ENCODE data around the gene TUBGCP4. TPM values are rescaled to one million over a fixed set of nuclear protein-coding genes. Genes with fewer than 3 reads are reported as not detected.

TUBGCP4 gene
- polyA plus RNA-seq, 1 of the 3 experiments (the other 2 are of a cell fraction), result 6.6 TPM

DNA sequence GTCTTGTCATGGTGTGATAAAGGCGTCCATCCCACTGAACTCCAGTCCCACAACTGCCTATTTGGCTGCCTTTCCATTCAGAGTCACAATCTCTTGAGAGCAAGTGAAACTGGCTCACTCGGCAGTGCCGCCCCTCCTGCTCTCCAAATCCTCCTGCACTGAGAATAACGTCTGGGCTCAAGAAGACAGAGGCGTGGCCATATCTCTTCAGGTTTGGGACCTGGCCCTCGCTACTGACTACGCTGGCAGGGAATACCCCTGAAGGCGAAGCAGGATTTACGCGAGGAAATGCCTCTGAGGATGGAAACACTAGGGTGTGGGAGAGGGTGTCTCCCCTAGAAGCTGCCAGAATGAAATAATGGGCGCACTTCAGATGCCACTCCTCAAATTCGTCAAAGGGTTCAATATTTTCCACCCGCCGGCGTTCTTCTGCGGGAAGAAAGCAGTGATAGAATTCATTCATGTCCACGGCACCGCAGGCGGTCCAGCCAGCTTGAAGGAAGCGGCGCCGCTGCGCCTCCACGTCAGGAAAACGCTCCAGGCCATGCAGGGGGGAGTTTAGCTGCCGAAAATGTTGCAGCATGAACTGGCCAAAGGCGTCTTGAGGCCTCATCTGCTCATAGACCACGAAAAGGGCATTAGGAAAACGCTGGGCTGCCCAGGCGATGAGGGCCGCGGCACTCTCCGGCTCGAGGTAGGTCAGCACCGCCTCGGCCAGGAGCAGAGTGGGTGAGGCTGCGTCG, 41.5 kb upstream of the TUBGCP4 start (continued):
- TF ChIP-seq, protein P1, sequence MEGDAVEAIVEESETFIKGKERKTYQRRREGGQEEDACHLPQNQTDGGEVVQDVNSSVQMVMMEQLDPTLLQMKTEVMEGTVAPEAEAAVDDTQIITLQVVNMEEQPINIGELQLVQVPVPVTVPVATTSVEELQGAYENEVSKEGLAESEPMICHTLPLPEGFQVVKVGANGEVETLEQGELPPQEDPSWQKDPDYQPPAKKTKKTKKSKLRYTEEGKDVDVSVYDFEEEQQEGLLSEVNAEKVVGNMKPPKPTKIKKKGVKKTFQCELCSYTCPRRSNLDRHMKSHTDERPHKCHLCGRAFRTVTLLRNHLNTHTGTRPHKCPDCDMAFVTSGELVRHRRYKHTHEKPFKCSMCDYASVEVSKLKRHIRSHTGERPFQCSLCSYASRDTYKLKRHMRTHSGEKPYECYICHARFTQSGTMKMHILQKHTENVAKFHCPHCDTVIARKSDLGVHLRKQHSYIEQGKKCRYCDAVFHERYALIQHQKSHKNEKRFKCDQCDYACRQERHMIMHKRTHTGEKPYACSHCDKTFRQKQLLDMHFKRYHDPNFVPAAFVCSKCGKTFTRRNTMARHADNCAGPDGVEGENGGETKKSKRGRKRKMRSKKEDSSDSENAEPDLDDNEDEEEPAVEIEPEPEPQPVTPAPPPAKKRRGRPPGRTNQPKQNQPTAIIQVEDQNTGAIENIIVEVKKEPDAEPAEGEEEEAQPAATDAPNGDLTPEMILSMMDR (IDR thresholded peaks at IDR 0.05), result no peak
- no peak for TF ChIP-seq EZH2phosphoT487 (IDR thresholded peaks at IDR 0.05; ENCODE audit: borderline replicate concordance, low read depth)
- no peak for TF ChIP-seq FOXJ3 (CRISPR knock-in tag; IDR thresholded peaks at IDR 0.05)
- no peak for TF ChIP-seq NFIC (IDR thresholded peaks at IDR 0.05; ENCODE audit: borderline replicate concordance)

DNA sequence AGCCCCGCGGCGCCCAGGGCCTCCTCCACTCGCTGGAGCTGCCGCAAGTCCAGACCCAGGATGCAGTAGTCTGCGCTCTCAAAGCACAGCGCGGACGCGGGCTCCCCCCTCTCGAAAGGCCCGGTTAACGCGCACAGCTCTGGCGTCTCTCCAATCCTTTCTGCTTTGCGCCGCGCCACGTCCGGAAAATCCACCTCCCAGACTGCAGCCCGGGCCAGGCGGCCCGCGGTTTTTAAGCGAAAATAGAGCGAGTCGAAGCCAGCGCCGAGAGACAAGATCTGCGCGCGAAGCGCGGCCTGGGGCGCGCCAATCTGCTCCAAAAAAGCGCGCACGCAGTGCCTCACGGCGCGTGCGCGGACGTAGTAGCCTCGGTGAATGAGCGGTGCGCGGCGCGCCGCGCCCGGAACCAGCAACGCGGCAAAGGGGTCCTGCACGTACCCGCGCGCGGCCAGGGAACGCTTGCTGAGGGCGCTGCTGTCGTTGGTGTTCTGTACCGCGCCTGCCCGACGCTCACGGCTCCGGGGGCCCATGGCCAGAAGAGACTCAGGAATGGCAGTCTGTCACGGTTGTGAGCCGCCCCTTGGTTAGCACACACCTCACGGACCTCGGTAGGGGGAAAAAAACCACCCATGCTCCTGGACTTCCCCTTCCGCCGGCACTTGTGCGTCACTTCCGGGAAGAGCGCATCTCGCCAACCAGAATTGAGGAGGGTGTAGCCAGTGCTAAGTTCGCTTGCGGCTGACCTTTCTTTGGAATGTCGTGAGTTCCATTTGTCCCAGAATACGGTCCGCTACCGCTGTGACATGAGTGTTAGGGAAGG, 40.7 kb upstream of the TUBGCP4 start, which contains the start of gene LCMT2:
Gene LCMT2 (minus strand): TSS at position 614 of the 820 bp plus-strand sequence. CDS start 84 bp downstream, at position 530.
- peaks cover 16 to 21% of the 10 kb centered on the region in 2 experiments for H3K36me3 ChIP-seq (replicated peaks in 1 of 2; ENCODE audit: control insufficient read depth in 1 of 2, insufficient read depth in 2 of 2, low read length in 1 of 2)
- no peaks in the 10 kb centered on the region for H3K27me3 ChIP-seq (ENCODE audit: insufficient read depth)
- ChIA-PET POLR2A (interaction anchor here (1.1 kb wide), 1 partner anchor 72 kb away, joined by 3 read pairs; no protein-coding TSS in a partner anchor), CTCF (interaction anchor here (0.8 to 6.8 kb wide), 2 partner anchors 45 to 105 kb away, joined by 4 to 22 read pairs; no protein-coding TSS in a partner anchor)
- no peaks in the 10 kb centered on the region for H3K9me3 ChIP-seq
- H3F3A ChIP-seq (replicated peaks; ENCODE audit: insufficient read depth), result no peaks in the 10 kb centered on the region
- peak within 1 kb of the TSS; percentile 80 for H3K9ac ChIP-seq
- no peaks in the 10 kb centered on the region for H4K20me1 ChIP-seq (ENCODE audit: insufficient read depth)
- peak within 1 kb of the TSS; percentile 91 for H2AFZ ChIP-seq (ENCODE audit: low read depth)
- no peaks in the 10 kb centered on the region for H3K9me2 ChIP-seq
- H3K4me2 ChIP-seq, result peak within 1 kb of the TSS; percentile 96
- peak within 1 kb of the TSS; percentile 76 to 88 for H3K4me3 ChIP-seq (ENCODE audit: low read depth in 2 of 2, low read length in 1 of 2)
- H3K79me2 ChIP-seq (ENCODE audit: insufficient read depth), result peaks cover 18% of the 10 kb centered on the region
- peak within 1 kb of the TSS; percentile 80 to 96 for H3K27ac ChIP-seq (ENCODE audit: low read depth in 2 of 2, low read length in 1 of 2)
- H3K4me1 ChIP-seq (ENCODE audit: control insufficient read depth in 1 of 2, insufficient read depth in 2 of 2, low read depth in 1 of 2, low read length in 1 of 2), result peaks cover 6 to 13% of the 10 kb centered on the region in 2 experiments; a peak in 3 of 4 replicates
- DNase-seq, result peak; percentile 93
- WGBS (ENCODE audit: low lambda C conversion rate), result 2% methylated on average over 28 of the region's 86 CpGs
- TF ChIP-seq, protein P2, sequence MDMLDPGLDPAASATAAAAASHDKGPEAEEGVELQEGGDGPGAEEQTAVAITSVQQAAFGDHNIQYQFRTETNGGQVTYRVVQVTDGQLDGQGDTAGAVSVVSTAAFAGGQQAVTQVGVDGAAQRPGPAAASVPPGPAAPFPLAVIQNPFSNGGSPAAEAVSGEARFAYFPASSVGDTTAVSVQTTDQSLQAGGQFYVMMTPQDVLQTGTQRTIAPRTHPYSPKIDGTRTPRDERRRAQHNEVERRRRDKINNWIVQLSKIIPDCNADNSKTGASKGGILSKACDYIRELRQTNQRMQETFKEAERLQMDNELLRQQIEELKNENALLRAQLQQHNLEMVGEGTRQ (IDR thresholded peaks at IDR 0.05; ENCODE audit: borderline replicate concordance, low read depth, low read length), result no peak
- no peak for TF ChIP-seq CHD2 (IDR thresholded peaks at IDR 0.05; ENCODE audit: low read length, partially characterized antibody)
- TF ChIP-seq ELF1 (IDR thresholded peaks at IDR 0.05), result peak; percentile 89
- peak; percentile 52; the same call in 1 of the 2 replicates for TF ChIP-seq TAF1 (IDR thresholded peaks at IDR 0.05; ENCODE audit: borderline replicate concordance, low read depth, low read length)
- TF ChIP-seq FOXM1 (IDR thresholded peaks at IDR 0.05; ENCODE audit: low read depth), result no peak
- TF ChIP-seq FOSL2 (IDR thresholded peaks at IDR 0.05; ENCODE audit: borderline replicate concordance, low read depth), result no peak
- TF ChIP-seq POLR2AphosphoS5 (IDR thresholded peaks at IDR 0.05; ENCODE audit: low read depth, low read length), result peak; percentile 91
- no peak for TF ChIP-seq RCOR1 (IDR thresholded peaks at IDR 0.05; ENCODE audit: low read length)
- peak; percentile 74 for TF ChIP-seq MXI1 (IDR thresholded peaks at IDR 0.05; ENCODE audit: low read depth, low read length)
- TF ChIP-seq, protein P1 (IDR thresholded peaks at IDR 0.05), result no peak
- TF ChIP-seq SIN3A (IDR thresholded peaks at IDR 0.05; ENCODE audit: borderline replicate concordance, low read depth, low read length), result peak; percentile 18; the same call in 1 of the 2 replicates
- TF ChIP-seq FOXJ3 (CRISPR knock-in tag; IDR thresholded peaks at IDR 0.05), result no peak
- TF ChIP-seq, protein P3, sequence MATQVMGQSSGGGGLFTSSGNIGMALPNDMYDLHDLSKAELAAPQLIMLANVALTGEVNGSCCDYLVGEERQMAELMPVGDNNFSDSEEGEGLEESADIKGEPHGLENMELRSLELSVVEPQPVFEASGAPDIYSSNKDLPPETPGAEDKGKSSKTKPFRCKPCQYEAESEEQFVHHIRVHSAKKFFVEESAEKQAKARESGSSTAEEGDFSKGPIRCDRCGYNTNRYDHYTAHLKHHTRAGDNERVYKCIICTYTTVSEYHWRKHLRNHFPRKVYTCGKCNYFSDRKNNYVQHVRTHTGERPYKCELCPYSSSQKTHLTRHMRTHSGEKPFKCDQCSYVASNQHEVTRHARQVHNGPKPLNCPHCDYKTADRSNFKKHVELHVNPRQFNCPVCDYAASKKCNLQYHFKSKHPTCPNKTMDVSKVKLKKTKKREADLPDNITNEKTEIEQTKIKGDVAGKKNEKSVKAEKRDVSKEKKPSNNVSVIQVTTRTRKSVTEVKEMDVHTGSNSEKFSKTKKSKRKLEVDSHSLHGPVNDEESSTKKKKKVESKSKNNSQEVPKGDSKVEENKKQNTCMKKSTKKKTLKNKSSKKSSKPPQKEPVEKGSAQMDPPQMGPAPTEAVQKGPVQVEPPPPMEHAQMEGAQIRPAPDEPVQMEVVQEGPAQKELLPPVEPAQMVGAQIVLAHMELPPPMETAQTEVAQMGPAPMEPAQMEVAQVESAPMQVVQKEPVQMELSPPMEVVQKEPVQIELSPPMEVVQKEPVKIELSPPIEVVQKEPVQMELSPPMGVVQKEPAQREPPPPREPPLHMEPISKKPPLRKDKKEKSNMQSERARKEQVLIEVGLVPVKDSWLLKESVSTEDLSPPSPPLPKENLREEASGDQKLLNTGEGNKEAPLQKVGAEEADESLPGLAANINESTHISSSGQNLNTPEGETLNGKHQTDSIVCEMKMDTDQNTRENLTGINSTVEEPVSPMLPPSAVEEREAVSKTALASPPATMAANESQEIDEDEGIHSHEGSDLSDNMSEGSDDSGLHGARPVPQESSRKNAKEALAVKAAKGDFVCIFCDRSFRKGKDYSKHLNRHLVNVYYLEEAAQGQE (IDR thresholded peaks at IDR 0.05; ENCODE audit: low read depth, low read length), result peak; percentile 3; the same call in 1 of the 2 replicates
- no peak for TF ChIP-seq GATA2 (CRISPR knock-in tag; IDR thresholded peaks at IDR 0.05)
- TF ChIP-seq RXRA (IDR thresholded peaks at IDR 0.05; ENCODE audit: borderline replicate concordance, low read depth), result no peak
- no peak for TF ChIP-seq JUND (IDR thresholded peaks at IDR 0.05)
- peak; percentile 31; the same call in 1 of the 2 replicates for TF ChIP-seq YY1 (IDR thresholded peaks at IDR 0.05; ENCODE audit: low read depth)
